NCI-H460 (cell line): Measurements from ENCODE around the gene CNOT6L. TPM values are rescaled to one million over a fixed set of nuclear protein-coding genes. Genes with fewer than 3 reads are reported as not detected.

ENCODE experiments used
- small RNA-seq, 2 experiments: library from RNA; depleted of rRNA; stranded (forward); fragments of <200 nt; gene quantifications; one replicate each; pipeline ENCODE3, GENCODE V24; 2014
- total RNA-seq: library from RNA; depleted of rRNA; stranded (reverse); fragments of >200 nt; shearing (Covaris generic); gene quantifications from 2 replicates; pipeline ENCODE4 v1.2.3, GENCODE V29; 2014; rRNA removed

Gene CNOT6L
- total RNA-seq, 1 experiment from 2014 or later: 14.3 TPM

Small RNA genes lying within 50 kb of the gene (small RNA-seq; reads per million reads assigned to genes)
- gene AC112225.1 (0 reads per million in 2 experiments), gene RF00612 (0.04 to 0.06 reads per million in 2 experiments)

Other genes with a start within 250 kb of the CNOT6L start
- gene CXCL13, start 213.5 kb downstream of the CNOT6L start, total RNA-seq: not detected in 2 replicates
- gene MRPL1, start 43.5 kb upstream of the CNOT6L start, total RNA-seq: 23.4 and 35.7 TPM in 2 replicates
- 1.7 and 2.2 TPM in 2 replicates for gene FRAS1, start 238.0 kb upstream of the CNOT6L start, total RNA-seq